GM12878 (cell line): Measurements from ENCODE around the gene BMPR1B. TPM values are rescaled to one million over a fixed set of nuclear protein-coding genes. Genes with fewer than 3 reads are reported as not detected.

Experiments used
- ATAC-seq: fragments of 200-7000 bp; cut with Tn5 transposase; 3 replicates; pipeline ENCODE4 v1.9.1; 2020; ENCODE audit warnings: mild to moderate bottlenecking, moderate library complexity
- BruUV-seq: library from RNA; stranded (reverse); fragments of 400-500 nt; replicated peaks from 2 replicates; lab custom pipeline; 2021; lab: Mats Ljungman, UMichigan
- CTCF ChIA-PET: fragments of 300-600 bp; sonication (Branson Sonifier 250); formaldehyde crosslinking; extraction: SDS; loops from one replicate; lab custom pipeline; 2021; ENCODE audit warnings: inconsistent platforms; lab: Yijun Ruan, JAX
- POLR2A ChIA-PET: fragments of 350-600 bp; formaldehyde crosslinking; extraction: SDS; loops from one replicate; lab custom pipeline; 2021; ENCODE audit warnings: inconsistent platforms; lab: Charles Lee
- RAD21 ChIA-PET: fragments of 300-600 bp; sonication (Branson Sonifier 250); formaldehyde crosslinking; loops from one replicate; lab custom pipeline; 2023; ENCODE audit warnings: antibody characterized with exemption; ENCODE audit not compliant: unreplicated experiment; lab: Charles Lee
- SMC1A ChIA-PET: fragments of 300-600 bp; sonication (Branson Sonifier 250); formaldehyde crosslinking; loops from one replicate; lab custom pipeline; 2023; ENCODE audit not compliant: unreplicated experiment, uncharacterized antibody; lab: Charles Lee
- DNase-seq: peaks from one replicate; pipeline ENCODE4 v3.0.0-alpha.2; 2011; ENCODE audit warnings: low read depth, low spot score
- FAIRE-seq: peaks from 3 replicates; lab custom pipeline; 2011; peaks lifted over from hg19 to GRCh38; lab: Jason Lieb, UNC
- H2AFZ ChIP-seq: 2 replicates; pipeline ENCODE4 v1.6.0; 2011; ENCODE audit warnings: low read depth, low read length, control low read depth; ENCODE audit not compliant: control insufficient read depth
- H3K27ac ChIP-seq: 2 replicates; pipeline ENCODE4 v1.5.1; 2011; ENCODE audit warnings: control low read depth; ENCODE audit not compliant: control insufficient read depth, insufficient read depth
- H3K27me3 ChIP-seq, 2 experiments: replicated peaks in 1 of 2; 2 replicates each; pipeline versions ENCODE4 v1.6.0 to v1.6.1; 2011; ENCODE audit warnings: low read length in 1 of 2; ENCODE audit not compliant: control insufficient read depth in 2 of 2, insufficient read depth in 2 of 2
- H3K36me3 ChIP-seq, 2 experiments: 2 replicates each; pipeline ENCODE4 v1.5.1; 2011; ENCODE audit warnings: low read length in 1 of 2; ENCODE audit not compliant: control insufficient read depth in 2 of 2, insufficient read depth in 2 of 2
- H3K4me1 ChIP-seq: 2 replicates; pipeline ENCODE4 v1.6.1; 2011; ENCODE audit warnings: mild to moderate bottlenecking, low read length, moderate library complexity, mixed read lengths; ENCODE audit not compliant: control insufficient read depth, insufficient read depth
- H3K4me2 ChIP-seq: 2 replicates; pipeline ENCODE4 v1.6.0; 2011; ENCODE audit warnings: control low read depth; ENCODE audit not compliant: control insufficient read depth, insufficient read depth
- H3K4me3 ChIP-seq: fragments of 200-600 bp; sonication (generic); 2 replicates; pipeline ENCODE4 v1.5.1; 2016
- H3K79me2 ChIP-seq: 2 replicates; pipeline ENCODE4 v1.6.0; 2011; ENCODE audit warnings: low read length; ENCODE audit not compliant: control insufficient read depth, insufficient read depth
- H3K9ac ChIP-seq: 2 replicates; pipeline ENCODE4 v1.8.0; 2011; ENCODE audit warnings: low read length, control low read depth, mixed read lengths; ENCODE audit not compliant: control insufficient read depth, insufficient read depth
- H3K9me3 ChIP-seq: replicated peaks from 3 replicates; pipeline ENCODE4 v1.5.1; 2011; ENCODE audit warnings: mild to moderate bottlenecking, low read length; ENCODE audit not compliant: control insufficient read depth, insufficient read depth
- H4K20me1 ChIP-seq: 2 replicates; pipeline ENCODE4 v1.6.0; 2011; ENCODE audit not compliant: control insufficient read depth, insufficient read depth
- BMI1 ChIP-seq: fragments of 450-650 bp; IDR thresholded peaks from 2 replicates; pipeline ENCODE4 v1.6.1; 2016; ENCODE audit warnings: mild to moderate bottlenecking, moderate library complexity, borderline replicate concordance
- BRCA1 ChIP-seq: IDR thresholded peaks from 2 replicates; pipeline ENCODE4 v1.6.1; 2011; ENCODE audit warnings: low read depth, low read length, improper control_type of control experiment
- CHD1 ChIP-seq: IDR thresholded peaks from 2 replicates; pipeline ENCODE4 v1.6.1; 2012; ENCODE audit warnings: low read depth, low read length, improper control_type of control experiment
- CREM ChIP-seq: IDR thresholded peaks from 2 replicates; pipeline ENCODE4 v1.6.1; 2014; ENCODE audit warnings: antibody characterized with exemption, low read depth
- EZH2 ChIP-seq: IDR thresholded peaks from 2 replicates; pipeline ENCODE4 v1.6.1; 2012; ENCODE audit warnings: low read depth, mild to moderate bottlenecking, control low read depth, inconsistent platforms, low read length, borderline replicate concordance; ENCODE audit not compliant: control insufficient read depth
- IRF4 ChIP-seq: IDR thresholded peaks from 2 replicates; pipeline ENCODE4 v1.6.1; 2011; ENCODE audit warnings: low read depth, low read length
- MYC ChIP-seq: IDR thresholded peaks from 2 replicates; pipeline ENCODE4 v1.6.1; 2011; ENCODE audit warnings: mild to moderate bottlenecking, low read length, moderate library complexity, inconsistent platforms; ENCODE audit not compliant: insufficient read depth, insufficient replicate concordance, insufficient read length, severe bottlenecking
- NFYB ChIP-seq: IDR thresholded peaks from 2 replicates; pipeline ENCODE4 v1.6.1; 2011; ENCODE audit warnings: low read depth, mild to moderate bottlenecking, low read length, improper control_type of control experiment, moderate library complexity; ENCODE audit not compliant: insufficient read depth
- RFX5 ChIP-seq: IDR thresholded peaks from 2 replicates; pipeline ENCODE4 v1.6.1; 2011; ENCODE audit warnings: low read depth, low read length, improper control_type of control experiment
- RUNX3 ChIP-seq: IDR thresholded peaks from 2 replicates; pipeline ENCODE4 v1.6.1; 2012; ENCODE audit warnings: low read length, inconsistent platforms
- SIN3A ChIP-seq: IDR thresholded peaks from 2 replicates; pipeline ENCODE4 v1.6.1; 2012; ENCODE audit warnings: low read depth, low read length, improper control_type of control experiment
- SPI1 ChIP-seq: IDR thresholded peaks from 2 replicates; pipeline ENCODE4 v1.6.1; 2011; ENCODE audit warnings: low read depth, mild to moderate bottlenecking, low read length, moderate library complexity, borderline replicate concordance; ENCODE audit not compliant: insufficient read depth
- SREBF1 ChIP-seq: IDR thresholded peaks from 2 replicates; pipeline ENCODE4 v1.6.1; 2012; ENCODE audit warnings: mild to moderate bottlenecking, low read length
- TCF3 ChIP-seq: IDR thresholded peaks from 2 replicates; pipeline ENCODE4 v1.6.1; 2012; ENCODE audit warnings: low read depth, mild to moderate bottlenecking, low read length, borderline replicate concordance; ENCODE audit not compliant: insufficient read depth
- WGBS: methylation state at CpG from one replicate; pipeline ENCODE4 v1.1.6; 2016; ENCODE audit warnings: low lambda C conversion rate; ENCODE audit not compliant: insufficient replicate concordance, insufficient coverage; ENCODE audit errors: missing lambda C conversion rate; 5-methylcytosine and 5-hydroxymethylcytosine counted together
- in situ Hi-C: fragments of 300-500 bp; cut with MboI; formaldehyde crosslinking; loops from 9 replicates; pipeline ENCODE4 v1.14.3; 2018; ENCODE audit warnings: mixed read lengths
- intact Hi-C: fragments of 100-400 bp; cut with micrococcal nuclease; formaldehyde crosslinking; loops from one replicate; pipeline ENCODE4 v1.14.2; 2022; ENCODE audit not compliant: unreplicated experiment
- polyA plus RNA-seq, 11 experiments: library from polyadenylated mRNA; depleted of rRNA in 4 of 11; unstranded in 6 of 11; stranded (reverse) in 5 of 11; fragments of >200 nt; fragmentation: Nextera tagmentation in 4 of 11; fragmentation: Illumina TruSeq in 1 of 11; extraction: Ambion mirVana in 4 of 11; extraction: Trizol in 1 of 11; gene quantifications; 1 replicate in 1 of 11; 2 replicates in 10 of 11; pipeline versions ENCODE4 v1.2.1 to v1.2.3, GENCODE V29; 2011 to 2016; ENCODE audit warnings: inconsistent platforms in 2 of 11, missing spikeins in 2 of 11, low read depth in 1 of 11
- total RNA-seq, 4 experiments: library from RNA; depleted of rRNA in 3 of 4; stranded (reverse); fragments of >200 nt in 3 of 4; fragmentation: Illumina TruSeq in 1 of 4; extraction: Trizol in 1 of 4; gene quantifications; 2 replicates each; pipeline versions ENCODE4 v1.2.1 to v1.2.3, GENCODE V29; 2013 to 2021
- TF ChIP-seq, protein P1 (sequence below): fragments of 450-650 bp; formaldehyde crosslinking; IDR thresholded peaks from 2 replicates; pipeline ENCODE4 v1.5.0; 2022; ENCODE audit warnings: mild to moderate bottlenecking, missing genetic modification characterization

Gene BMPR1B
- total and polyA plus RNA-seq, 10 of the 15 experiments (the other 5 are each of a cell fraction or from before 2014, with no cell fraction given) = not detected

DNA sequence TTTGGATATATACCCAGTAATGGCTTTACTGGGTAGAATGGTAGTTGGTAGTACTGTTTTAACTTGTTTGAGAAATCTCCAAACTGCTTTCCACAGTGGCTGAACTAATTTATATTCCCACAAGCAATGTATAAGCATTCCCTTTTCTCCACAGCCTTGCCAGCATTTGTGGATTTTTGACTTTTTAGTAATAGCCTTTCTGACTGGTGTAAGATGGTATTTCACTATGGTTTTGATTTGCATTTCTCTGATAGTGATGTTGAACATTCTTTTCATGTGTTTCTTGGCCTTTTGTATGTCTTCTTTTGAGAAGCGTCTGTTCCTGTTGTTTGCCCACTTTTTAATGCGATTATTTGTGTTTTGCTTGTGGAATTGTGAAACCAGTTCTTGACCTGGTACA is 290.5 kb downstream of the BMPR1B start:
- in situ Hi-C loops (no loop called here), intact Hi-C loops (no loop called here)
- no peaks in the 10 kb centered on the region for H3K79me2 ChIP-seq
- no peak for ATAC-seq
- no peak for FAIRE-seq
- H3K4me2 ChIP-seq = no peak overlapping the region
- ChIA-PET CTCF (no interaction called here), SMC1A (no interaction called here), POLR2A (no interaction called here), RAD21 (no interaction called here)
- no peaks in the 10 kb centered on the region for H3K9me3 ChIP-seq
- no peaks in the 10 kb centered on the region for H3K36me3 ChIP-seq
- H3K27me3 ChIP-seq = no peaks in the 10 kb centered on the region
- H3K4me3 ChIP-seq = no peak overlapping the region
- H3K4me1 ChIP-seq = no peaks in the 10 kb centered on the region
- no peak overlapping the region for H3K27ac ChIP-seq
- BruUV-seq = no TSS peak
- H4K20me1 ChIP-seq = no peaks in the 10 kb centered on the region
- DNase-seq = no peak
- H3K9ac ChIP-seq = no peak overlapping the region
- no peak for TF ChIP-seq CREM
- TF ChIP-seq BMI1 = no peak
- no peak for TF ChIP-seq SREBF1
- TF ChIP-seq TCF3 = no peak
- TF ChIP-seq, protein P1, sequence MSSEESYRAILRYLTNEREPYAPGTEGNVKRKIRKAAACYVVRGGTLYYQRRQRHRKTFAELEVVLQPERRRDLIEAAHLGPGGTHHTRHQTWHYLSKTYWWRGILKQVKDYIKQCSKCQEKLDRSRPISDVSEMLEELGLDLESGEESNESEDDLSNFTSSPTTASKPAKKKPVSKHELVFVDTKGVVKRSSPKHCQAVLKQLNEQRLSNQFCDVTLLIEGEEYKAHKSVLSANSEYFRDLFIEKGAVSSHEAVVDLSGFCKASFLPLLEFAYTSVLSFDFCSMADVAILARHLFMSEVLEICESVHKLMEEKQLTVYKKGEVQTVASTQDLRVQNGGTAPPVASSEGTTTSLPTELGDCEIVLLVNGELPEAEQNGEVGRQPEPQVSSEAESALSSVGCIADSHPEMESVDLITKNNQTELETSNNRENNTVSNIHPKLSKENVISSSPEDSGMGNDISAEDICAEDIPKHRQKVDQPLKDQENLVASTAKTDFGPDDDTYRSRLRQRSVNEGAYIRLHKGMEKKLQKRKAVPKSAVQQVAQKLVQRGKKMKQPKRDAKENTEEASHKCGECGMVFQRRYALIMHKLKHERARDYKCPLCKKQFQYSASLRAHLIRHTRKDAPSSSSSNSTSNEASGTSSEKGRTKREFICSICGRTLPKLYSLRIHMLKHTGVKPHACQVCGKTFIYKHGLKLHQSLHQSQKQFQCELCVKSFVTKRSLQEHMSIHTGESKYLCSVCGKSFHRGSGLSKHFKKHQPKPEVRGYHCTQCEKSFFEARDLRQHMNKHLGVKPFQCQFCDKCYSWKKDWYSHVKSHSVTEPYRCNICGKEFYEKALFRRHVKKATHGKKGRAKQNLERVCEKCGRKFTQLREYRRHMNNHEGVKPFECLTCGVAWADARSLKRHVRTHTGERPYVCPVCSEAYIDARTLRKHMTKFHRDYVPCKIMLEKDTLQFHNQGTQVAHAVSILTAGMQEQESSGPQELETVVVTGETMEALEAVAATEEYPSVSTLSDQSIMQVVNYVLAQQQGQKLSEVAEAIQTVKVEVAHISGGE (CRISPR knock-in tag) = no peak
- TF ChIP-seq SPI1 = no peak
- no peak for TF ChIP-seq BRCA1
- no peak for TF ChIP-seq NFYB
- no peak for TF ChIP-seq CHD1
- TF ChIP-seq RFX5 = no peak
- no peak for TF ChIP-seq MYC
- no peak for TF ChIP-seq EZH2
- TF ChIP-seq IRF4 = no peak
- TF ChIP-seq SIN3A = no peak
- no peak for TF ChIP-seq RUNX3
- WGBS = 2% methylated on average over 2 of the region's 2 CpGs
- no peak overlapping the region for H2AFZ ChIP-seq
